OCI-LY7 (cell line): ENCODE measurements around the gene ACSM3. TPM values are rescaled to one million over a fixed set of nuclear protein-coding genes. Genes with fewer than 3 reads are reported as not detected.

Experiments
- BruUV-seq: library from RNA; stranded (reverse); fragments of 400-500 nt; replicated peaks from 2 replicates; lab custom pipeline; 2021; lab: Mats Ljungman, UMichigan
- CTCF ChIA-PET: fragments of 300-600 bp; sonication (Branson Sonifier 250); formaldehyde crosslinking; loops from one replicate; lab custom pipeline; 2022; ENCODE audit warnings: antibody characterized with exemption; ENCODE audit not compliant: unreplicated experiment; lab: Charles Lee
- POLR2A ChIA-PET: fragments of 300-600 bp; sonication (Branson Sonifier 250); formaldehyde crosslinking; loops from one replicate; lab custom pipeline; 2022; ENCODE audit warnings: antibody characterized with exemption; lab: Charles Lee
- DNase-seq: peaks from one replicate; pipeline ENCODE4 v3.0.0-alpha.2; 2015; ENCODE audit warnings: low spot score
- H2AFZ ChIP-seq: fragments of 200-600 bp; sonication (generic), shearing (Covaris generic); 2 replicates; pipeline ENCODE4 v1.6.1; 2014; ENCODE audit warnings: mild to moderate bottlenecking, antibody characterized with exemption, low read length, moderate library complexity
- H3K27ac ChIP-seq: fragments of 200-600 bp; sonication (generic); 2 replicates; pipeline ENCODE4 v1.5.1; 2014; ENCODE audit warnings: mixed run types, low read depth, mild to moderate bottlenecking, moderate library complexity, low read length, inconsistent platforms; ENCODE audit not compliant: poor library complexity, severe bottlenecking
- H3K36me3 ChIP-seq: fragments of 200-600 bp; sonication (generic); 2 replicates; pipeline ENCODE4 v1.6.1; 2014; ENCODE audit warnings: mild to moderate bottlenecking, antibody characterized with exemption, low read length, moderate library complexity, mixed read lengths; ENCODE audit not compliant: insufficient read depth
- H3K4me1 ChIP-seq: fragments of 200-600 bp; sonication (generic); 2 replicates; pipeline ENCODE4 v1.5.1; 2014; ENCODE audit warnings: mild to moderate bottlenecking, low read length; ENCODE audit not compliant: insufficient read depth, poor library complexity, severe bottlenecking
- H3K4me2 ChIP-seq: fragments of 200-600 bp; sonication (generic); 2 replicates; pipeline ENCODE4 v1.6.1; 2014; ENCODE audit warnings: mild to moderate bottlenecking, low read length
- H3K4me3 ChIP-seq: fragments of 200-600 bp; sonication (generic); 2 replicates; pipeline ENCODE4 v1.5.1; 2014; ENCODE audit warnings: mild to moderate bottlenecking, low read depth, low read length; ENCODE audit not compliant: poor library complexity, severe bottlenecking
- H3K79me2 ChIP-seq: fragments of 200-600 bp; sonication (generic); 2 replicates; pipeline ENCODE4 v1.6.1; 2016; ENCODE audit warnings: low read depth, mild to moderate bottlenecking, low read length, moderate library complexity, mixed read lengths; ENCODE audit not compliant: insufficient read depth
- H3K9me2 ChIP-seq: fragments of 200-600 bp; sonication (generic); 2 replicates; pipeline ENCODE4 v1.6.1; 2016; ENCODE audit warnings: mild to moderate bottlenecking, low read length, mixed read lengths; ENCODE audit not compliant: insufficient read depth
- H3K9me3 ChIP-seq: fragments of 200-600 bp; sonication (generic); 2 replicates; pipeline ENCODE4 v1.6.1; 2014; ENCODE audit warnings: mild to moderate bottlenecking, mixed run types, low read length, mixed read lengths
- H4K20me1 ChIP-seq: fragments of 200-600 bp; sonication (generic); 2 replicates; pipeline ENCODE4 v1.6.1; 2014; ENCODE audit warnings: mild to moderate bottlenecking, antibody characterized with exemption, low read length, moderate library complexity, mixed read lengths; ENCODE audit not compliant: insufficient read depth
- EZH2phosphoT487 ChIP-seq: fragments of 200-600 bp; sonication (generic); IDR thresholded peaks from 2 replicates; pipeline ENCODE4 v1.6.1; 2018; ENCODE audit warnings: low read depth, borderline replicate concordance, mild to moderate bottlenecking, mixed run types, antibody characterized with exemption, low read length, moderate library complexity, mixed read lengths
- intact Hi-C: fragments of 100-400 bp; cut with micrococcal nuclease; formaldehyde crosslinking; loops from one replicate; pipeline ENCODE4 v1.10.0; 2022; ENCODE audit not compliant: unreplicated experiment
- total RNA-seq, 2 experiments: library from RNA; depleted of rRNA in 1 of 2; stranded (reverse); fragments of >200 nt in 1 of 2; shearing (Covaris generic) in 1 of 2; gene quantifications; 2 replicates each; pipeline ENCODE4 v1.2.3, GENCODE V29; 2014 to 2022
- TF ChIP-seq, protein P1 (sequence below): fragments of 200-600 bp; sonication (generic); conservative IDR thresholded peaks from 2 replicates; pipeline ENCODE4 v1.5.1; 2014; ENCODE audit warnings: mild to moderate bottlenecking, antibody characterized with exemption, low read length, moderate library complexity, mixed read lengths

Gene ACSM3
- total RNA-seq, 2 experiments from 2014 or later = 2.8 to 4.5 TPM

DNA sequence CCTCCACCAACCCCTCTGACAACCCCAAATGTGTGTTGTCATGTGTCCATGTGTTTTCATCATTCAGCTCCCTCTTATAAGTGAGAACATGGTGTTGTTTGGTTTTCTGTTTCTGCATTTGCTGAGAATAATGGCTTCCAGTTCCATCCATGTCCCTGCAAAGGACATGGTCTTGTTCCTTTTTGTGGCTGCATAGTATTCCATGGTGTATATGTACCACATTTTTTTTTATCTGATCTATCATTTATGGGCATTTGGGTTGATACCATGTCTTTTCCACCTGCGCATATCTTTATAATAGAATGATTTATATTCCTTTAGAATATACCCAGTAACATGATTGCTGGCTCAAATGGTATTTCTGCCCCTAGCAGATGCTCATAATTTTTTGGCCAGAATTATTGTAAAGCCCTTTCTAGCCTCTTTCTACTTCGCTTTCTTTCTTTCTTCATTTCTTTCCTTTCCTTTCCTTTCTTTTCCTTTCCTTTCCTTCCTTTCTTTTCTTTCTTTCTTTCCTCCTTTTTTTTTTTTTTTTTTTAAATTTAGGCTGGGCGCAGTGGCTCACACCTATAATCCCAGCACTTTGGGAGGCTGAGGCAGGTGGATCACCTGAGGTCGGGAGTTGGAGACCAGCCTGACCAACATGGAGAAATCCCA is 55.2 kb downstream of the ACSM3 start:
- H2AFZ ChIP-seq = no peak overlapping the region
- H3K27ac ChIP-seq = no peak overlapping the region
- DNase-seq = no peak
- no peak overlapping the region for H3K4me3 ChIP-seq
- H3K36me3 ChIP-seq = peaks cover 72% of the 10 kb centered on the region
- H3K79me2 ChIP-seq = no peaks in the 10 kb centered on the region
- no peak for TF ChIP-seq EZH2phosphoT487
- TF ChIP-seq, protein P1, sequence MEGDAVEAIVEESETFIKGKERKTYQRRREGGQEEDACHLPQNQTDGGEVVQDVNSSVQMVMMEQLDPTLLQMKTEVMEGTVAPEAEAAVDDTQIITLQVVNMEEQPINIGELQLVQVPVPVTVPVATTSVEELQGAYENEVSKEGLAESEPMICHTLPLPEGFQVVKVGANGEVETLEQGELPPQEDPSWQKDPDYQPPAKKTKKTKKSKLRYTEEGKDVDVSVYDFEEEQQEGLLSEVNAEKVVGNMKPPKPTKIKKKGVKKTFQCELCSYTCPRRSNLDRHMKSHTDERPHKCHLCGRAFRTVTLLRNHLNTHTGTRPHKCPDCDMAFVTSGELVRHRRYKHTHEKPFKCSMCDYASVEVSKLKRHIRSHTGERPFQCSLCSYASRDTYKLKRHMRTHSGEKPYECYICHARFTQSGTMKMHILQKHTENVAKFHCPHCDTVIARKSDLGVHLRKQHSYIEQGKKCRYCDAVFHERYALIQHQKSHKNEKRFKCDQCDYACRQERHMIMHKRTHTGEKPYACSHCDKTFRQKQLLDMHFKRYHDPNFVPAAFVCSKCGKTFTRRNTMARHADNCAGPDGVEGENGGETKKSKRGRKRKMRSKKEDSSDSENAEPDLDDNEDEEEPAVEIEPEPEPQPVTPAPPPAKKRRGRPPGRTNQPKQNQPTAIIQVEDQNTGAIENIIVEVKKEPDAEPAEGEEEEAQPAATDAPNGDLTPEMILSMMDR = no peak
- ChIA-PET CTCF (no interaction called here), POLR2A (interaction anchor here (0.6 to 1.4 kb wide), 3 partner anchors 12 to 221 kb away, joined by 3 to 7 read pairs (median 4); no protein-coding TSS in a partner anchor)
- no peaks in the 10 kb centered on the region for H4K20me1 ChIP-seq
- peaks cover 7% of the 10 kb centered on the region for H3K4me1 ChIP-seq
- intact Hi-C loops = loop anchor here (2.0 kb wide), 1 partner anchor 16 kb away; no protein-coding TSS in a partner anchor
- BruUV-seq = no TSS peak
- H3K9me3 ChIP-seq = no peaks in the 10 kb centered on the region
- H3K9me2 ChIP-seq = no peaks in the 10 kb centered on the region
- no peak overlapping the region for H3K4me2 ChIP-seq

DNA sequence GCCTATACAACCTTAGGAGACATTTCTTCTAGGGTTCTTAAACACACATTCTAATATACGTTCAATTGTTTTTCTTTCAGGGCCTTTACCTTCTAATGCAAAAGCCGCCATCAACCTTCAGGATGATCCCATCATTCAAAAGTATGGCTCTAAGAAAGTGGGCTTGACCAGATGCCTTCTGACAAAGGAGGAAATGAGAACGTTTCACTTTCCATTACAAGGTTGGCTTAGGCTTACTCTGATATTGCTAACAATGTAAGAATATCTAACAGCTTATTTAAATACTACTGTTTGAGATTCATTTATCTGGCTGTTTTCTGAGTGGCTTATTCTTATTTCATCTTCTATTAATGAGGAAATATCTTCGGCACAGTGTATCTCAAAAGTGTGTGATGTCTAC is 57.9 kb downstream of the ACSM3 start:
- no peaks in the 10 kb centered on the region for H4K20me1 ChIP-seq
- peaks cover 68% of the 10 kb centered on the region for H3K36me3 ChIP-seq
- H3K27ac ChIP-seq = no peak overlapping the region
- no peaks in the 10 kb centered on the region for H3K9me2 ChIP-seq
- H3K4me2 ChIP-seq = no peak overlapping the region
- ChIA-PET POLR2A (no interaction called here), CTCF (no interaction called here)
- no peak for DNase-seq
- TF ChIP-seq, protein P1 = no peak
- no peak for TF ChIP-seq EZH2phosphoT487
- no peaks in the 10 kb centered on the region for H3K79me2 ChIP-seq
- no peak overlapping the region for H3K4me3 ChIP-seq
- peaks cover 7% of the 10 kb centered on the region for H3K4me1 ChIP-seq
- intact Hi-C loops = no loop called here
- no peaks in the 10 kb centered on the region for H3K9me3 ChIP-seq
- H2AFZ ChIP-seq = no peak overlapping the region
- no TSS peak for BruUV-seq
